Stimulated activated CD8-positive, alpha-beta memory T cell treated with anti-CD3 and anti-CD28 coated beads, Interleukin-15, amount 100 ng/mL, for 1 hour (primary cell): ENCODE measurements around the gene UBTD1.
"Not testable (repeated sequence)": the region's sequence is repeated elsewhere in the genome, so short reads cannot be mapped to it uniquely, and the experiment has no call there.

Experiments used
- DNase-seq: peaks from one replicate; pipeline ENCODE4 v3.0.0-alpha.2; 2020; ENCODE audit warnings: low read depth

Gene UBTD1

GRCh38 chr10:97538839-97539238 is 40.1 kb downstream of the UBTD1 start:
- DNase-seq, result no peak

GRCh38 chr10:97539523-97540200 is 40.9 kb downstream of the UBTD1 start:
- no peak for DNase-seq

GRCh38 chr10:97540669-97541500 is 42.2 kb downstream of the UBTD1 start:
- DNase-seq, result no peak

- no peak for DNase-seq
Observed at GRCh38 chr10:97542169-97543024, 43.7 kb downstream of the UBTD1 start.

GRCh38 chr10:97543025-97543546 is 44.4 kb downstream of the UBTD1 start:
- DNase-seq, result no peak

- no peak for DNase-seq
Observed at GRCh38 chr10:97546456-97547270, 47.9 kb downstream of the UBTD1 start.

- DNase-seq, result no peak
Observed at GRCh38 chr10:97547271-97547600, 48.5 kb downstream of the UBTD1 start.

- DNase-seq, result no peak
Observed at GRCh38 chr10:97547962-97548361, 49.2 kb downstream of the UBTD1 start.

- no peak for DNase-seq
Observed at GRCh38 chr10:97548828-97549455, 50.2 kb downstream of the UBTD1 start.

GRCh38 chr10:97549587-97550322 is 51.0 kb downstream of the UBTD1 start:
- DNase-seq, result no peak

- no peak for DNase-seq
Observed at GRCh38 chr10:97550336-97551149, 51.8 kb downstream of the UBTD1 start.

- DNase-seq, result no peak
Observed at GRCh38 chr10:97551271-97551670, 52.5 kb downstream of the UBTD1 start.

- peak; percentile 28 for DNase-seq
Observed at GRCh38 chr10:97553575-97554031, 54.9 kb downstream of the UBTD1 start.

GRCh38 chr10:97554336-97554735 is 55.6 kb downstream of the UBTD1 start:
- DNase-seq, result not testable (repeated sequence)

- not testable (repeated sequence) for DNase-seq
Observed at GRCh38 chr10:97555541-97555940, 56.8 kb downstream of the UBTD1 start.

- not testable (repeated sequence) for DNase-seq
Observed at GRCh38 chr10:97560731-97561381, 62.1 kb downstream of the UBTD1 start.

GRCh38 chr10:97561386-97562077 is 62.8 kb downstream of the UBTD1 start:
- not testable (repeated sequence) for DNase-seq

GRCh38 chr10:97562329-97562728 is 63.6 kb downstream of the UBTD1 start:
- not testable (repeated sequence) for DNase-seq
